NCI-H2227 treated with DMSO at 0.1 percent for 48 hours (cell line): ENCODE measurements around the gene ELF5.
A peak's percentile ranks its signal among the peaks of the same experiment; 100 is the strongest.

Source experiments
- DNase-seq: peaks from one replicate; lab custom pipeline; 2025; lab: John Stamatoyannopoulos, UW

ELF5 gene

GRCh38 chr11:34492806-34493414, 20.7 kb downstream of the ELF5 start:
- peak; percentile 70 for DNase-seq

- no peak for DNase-seq
These were observed 23.3 kb downstream of the ELF5 start for GRCh38 chr11:34490304-34490703.

- no peak for DNase-seq
These were observed 24.6 kb downstream of the ELF5 start for GRCh38 chr11:34488855-34489557.

- no peak for DNase-seq
These were observed 26.2 kb downstream of the ELF5 start for GRCh38 chr11:34487430-34487829.

GRCh38 chr11:34483106-34483874, 30.3 kb downstream of the ELF5 start:
- no peak for DNase-seq

- DNase-seq: no peak
These were observed 32.3 kb downstream of the ELF5 start for GRCh38 chr11:34481307-34481706.

- no peak for DNase-seq
These were observed 33.3 kb downstream of the ELF5 start for GRCh38 chr11:34480314-34480713.

- DNase-seq: no peak
These were observed 34.5 kb downstream of the ELF5 start for GRCh38 chr11:34478845-34479663.

- no peak for DNase-seq
These were observed 36.7 kb downstream of the ELF5 start for GRCh38 chr11:34476849-34477248.

GRCh38 chr11:34475656-34476055, 37.9 kb downstream of the ELF5 start:
- no peak for DNase-seq

GRCh38 chr11:34473603-34474169, 39.9 kb downstream of the ELF5 start:
- DNase-seq: no peak

GRCh38 chr11:34468209-34468841, 45.3 kb downstream of the ELF5 start:
- DNase-seq: no peak

GRCh38 chr11:34466802-34467488, 46.6 kb downstream of the ELF5 start:
- no peak for DNase-seq

GRCh38 chr11:34464591-34465051, 49.0 kb downstream of the ELF5 start:
- DNase-seq: no peak

- no peak for DNase-seq
These were observed 52.4 kb downstream of the ELF5 start for GRCh38 chr11:34461215-34461614.

GRCh38 chr11:34460278-34460677, 53.3 kb downstream of the ELF5 start:
- DNase-seq: no peak

- no peak for DNase-seq
These were observed 54.0 kb downstream of the ELF5 start for GRCh38 chr11:34459507-34460162.

- no peak for DNase-seq
These were observed 55.1 kb downstream of the ELF5 start for GRCh38 chr11:34458525-34458924.

GRCh38 chr11:34457607-34458006, 56.0 kb downstream of the ELF5 start:
- DNase-seq: no peak
